ENCODE data around the gene RNF212B. TPM values are rescaled to one million over a fixed set of nuclear protein-coding genes. Genes with fewer than 3 reads are reported as not detected.
"Not testable (repeated sequence)": the region's sequence is repeated elsewhere in the genome, so short reads cannot be mapped to it uniquely, and the experiment has no call there.

The RNF212B gene
- total RNA-seq, 1 donor from 2014 or later, result not detected

GRCh38 chr14:23249824-23250223, 12.1 kb downstream of the RNF212B start:
- TF ChIP-seq CTCF (IDR thresholded peaks at IDR 0.05), result no peak
- no peak for ATAC-seq
- intact Hi-C loops (cut with DNase I), result no loop called here
- Histone ChIP-seq H3K4me3 (no peak overlapping the region), H3K4me1 (no peaks in the 10 kb centered on the region), H3K27me3 (ENCODE audit: low read depth) (no peaks in the 10 kb centered on the region), H3K36me3 (no peaks in the 10 kb centered on the region), H3K27ac (no peak overlapping the region), H3K9me3 (no peaks in the 10 kb centered on the region)
- no peak for DNase-seq

GRCh38 chr14:23252006-23252405, 14.3 kb downstream of the RNF212B start:
- H3K4me3 ChIP-seq, result no peak overlapping the region
- intact Hi-C loops (cut with DNase I), result no loop called here
- H3K9me3 ChIP-seq, result no peaks in the 10 kb centered on the region
- H3K27me3 ChIP-seq (ENCODE audit: low read depth), result no peaks in the 10 kb centered on the region
- DNase-seq (no peak), ATAC-seq (no peak)
- TF ChIP-seq CTCF (IDR thresholded peaks at IDR 0.05), result no peak
- no peak overlapping the region for H3K27ac ChIP-seq
- H3K36me3 ChIP-seq, result no peaks in the 10 kb centered on the region
- H3K4me1 ChIP-seq, result no peaks in the 10 kb centered on the region

- Histone ChIP-seq H3K9me3 (no peaks in the 10 kb centered on the region), H3K4me1 (no peaks in the 10 kb centered on the region), H3K4me3 (no peak overlapping the region), H3K27ac (no peak overlapping the region), H3K36me3 (no peaks in the 10 kb centered on the region), H3K27me3 (ENCODE audit: low read depth) (no peaks in the 10 kb centered on the region)
- ATAC-seq (no peak), DNase-seq (no peak)
- TF ChIP-seq CTCF (IDR thresholded peaks at IDR 0.05), result no peak
- intact Hi-C loops (cut with DNase I), result no loop called here
These were observed 14.9 kb downstream of the RNF212B start for GRCh38 chr14:23252420-23253333.

GRCh38 chr14:23258256-23258655, 20.5 kb downstream of the RNF212B start:
- no peak for TF ChIP-seq CTCF (IDR thresholded peaks at IDR 0.05)

GRCh38 chr14:23259426-23259825, 21.7 kb downstream of the RNF212B start:
- Histone ChIP-seq H3K27me3 (ENCODE audit: low read depth) (peaks cover 4% of the 10 kb centered on the region), H3K4me3 (no peak overlapping the region), H3K36me3 (no peaks in the 10 kb centered on the region), H3K27ac (no peak overlapping the region), H3K9me3 (no peaks in the 10 kb centered on the region), H3K4me1 (no peaks in the 10 kb centered on the region)
- ATAC-seq, result no peak
- no peak for DNase-seq
- intact Hi-C loops (cut with DNase I), result no loop called here
- no peak for TF ChIP-seq CTCF (IDR thresholded peaks at IDR 0.05)

More at GRCh38 chr14:23258256-23258655, 20.5 kb downstream of the RNF212B start:
- no peaks in the 10 kb centered on the region for H3K9me3 ChIP-seq
- ATAC-seq (no peak), DNase-seq (no peak)
- intact Hi-C loops (cut with DNase I), result no loop called here
- peaks cover 4% of the 10 kb centered on the region for H3K27me3 ChIP-seq (ENCODE audit: low read depth)
- no peak overlapping the region for H3K4me3 ChIP-seq
- no peaks in the 10 kb centered on the region for H3K36me3 ChIP-seq
- H3K27ac ChIP-seq, result no peak overlapping the region
- H3K4me1 ChIP-seq, result no peaks in the 10 kb centered on the region

GRCh38 chr14:23260849-23261248, 23.1 kb downstream of the RNF212B start:
- H3K36me3 ChIP-seq; intact Hi-C loops (cut with DNase I); H3K27ac ChIP-seq; H3K4me3 ChIP-seq; H3K9me3 ChIP-seq; H3K27me3 ChIP-seq (ENCODE audit: low read depth); H3K4me1 ChIP-seq; ATAC-seq; DNase-seq: not testable (repeated sequence)
